ENCODE data around the gene TMEM121. TPM values are rescaled to one million over a fixed set of nuclear protein-coding genes. Genes with fewer than 3 reads are reported as not detected.

The TMEM121 gene
- polyA plus RNA-seq, 1 of the 3 experiments (the other 2 are of a cell fraction) = 9.1 TPM

DNA sequence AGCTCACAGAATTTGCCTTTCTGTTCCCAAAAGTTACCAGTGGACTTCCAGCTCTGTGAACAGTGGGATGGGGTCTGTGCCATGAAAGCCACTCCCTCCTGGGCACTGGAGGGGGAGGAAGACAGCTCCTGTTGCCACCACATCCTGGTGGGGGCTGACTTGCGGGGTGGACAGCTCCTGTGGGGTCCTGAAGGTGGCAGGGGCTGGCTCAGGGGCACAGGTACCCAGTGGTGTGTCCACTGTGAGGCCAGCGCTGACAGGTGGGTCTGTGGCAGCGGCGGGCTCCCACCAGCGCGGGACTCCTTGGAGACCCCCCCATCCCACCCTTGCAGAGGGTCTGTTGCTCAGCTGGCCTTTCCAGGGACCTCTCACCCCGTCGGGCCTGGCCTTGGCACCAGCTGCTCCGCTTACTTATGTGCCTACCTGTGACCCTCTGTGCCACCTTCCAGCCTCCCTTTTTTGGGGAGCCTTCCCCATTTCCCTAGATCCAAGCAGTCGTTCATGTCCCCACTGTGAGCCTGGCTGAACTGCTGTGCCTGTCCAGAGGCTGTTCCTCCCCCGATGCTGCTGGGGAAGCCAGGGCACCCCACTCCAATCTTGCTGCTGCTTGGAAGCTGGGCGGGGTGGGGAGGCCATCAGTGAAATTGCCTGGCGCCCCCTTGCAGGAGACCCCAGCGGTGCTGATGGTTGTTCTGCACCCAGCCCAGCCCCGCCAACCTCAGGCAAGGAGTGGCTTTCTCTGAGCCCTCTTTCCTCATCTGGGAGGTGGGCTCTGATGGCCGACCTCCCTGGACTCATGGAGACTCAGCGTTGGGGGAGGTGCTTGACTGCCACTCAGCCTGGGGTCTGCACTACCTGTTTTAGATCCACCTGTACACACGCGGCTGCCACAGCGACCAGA lies 33.2 kb upstream of the TMEM121 start:
- no peak overlapping the region for H3K9ac ChIP-seq
- no peaks in the 10 kb centered on the region for H3F3A ChIP-seq (replicated peaks; ENCODE audit: insufficient read depth)
- no peak overlapping the region for H3K4me2 ChIP-seq
- POLR2A ChIA-PET = no interaction called here
- TF ChIP-seq, protein P1, sequence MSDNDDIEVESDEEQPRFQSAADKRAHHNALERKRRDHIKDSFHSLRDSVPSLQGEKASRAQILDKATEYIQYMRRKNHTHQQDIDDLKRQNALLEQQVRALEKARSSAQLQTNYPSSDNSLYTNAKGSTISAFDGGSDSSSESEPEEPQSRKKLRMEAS (IDR thresholded peaks at IDR 0.05; ENCODE audit: low read depth) = no peak
- TF ChIP-seq, protein P2, sequence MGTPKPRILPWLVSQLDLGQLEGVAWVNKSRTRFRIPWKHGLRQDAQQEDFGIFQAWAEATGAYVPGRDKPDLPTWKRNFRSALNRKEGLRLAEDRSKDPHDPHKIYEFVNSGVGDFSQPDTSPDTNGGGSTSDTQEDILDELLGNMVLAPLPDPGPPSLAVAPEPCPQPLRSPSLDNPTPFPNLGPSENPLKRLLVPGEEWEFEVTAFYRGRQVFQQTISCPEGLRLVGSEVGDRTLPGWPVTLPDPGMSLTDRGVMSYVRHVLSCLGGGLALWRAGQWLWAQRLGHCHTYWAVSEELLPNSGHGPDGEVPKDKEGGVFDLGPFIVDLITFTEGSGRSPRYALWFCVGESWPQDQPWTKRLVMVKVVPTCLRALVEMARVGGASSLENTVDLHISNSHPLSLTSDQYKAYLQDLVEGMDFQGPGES (IDR thresholded peaks at IDR 0.05; ENCODE audit: low read depth, low read length) = no peak
- TF ChIP-seq FOSL2 (IDR thresholded peaks at IDR 0.05; ENCODE audit: borderline replicate concordance, low read depth) (no peak), NFIC (IDR thresholded peaks at IDR 0.05; ENCODE audit: borderline replicate concordance) (no peak), FOXJ3 (CRISPR knock-in tag; IDR thresholded peaks at IDR 0.05) (no peak), TEAD4 (IDR thresholded peaks at IDR 0.05; ENCODE audit: borderline replicate concordance, insufficient read depth) (no peak), RCOR1 (IDR thresholded peaks at IDR 0.05; ENCODE audit: low read length) (no peak), TCF12 (IDR thresholded peaks at IDR 0.05) (no peak), RXRA (IDR thresholded peaks at IDR 0.05; ENCODE audit: borderline replicate concordance, low read depth) (no peak), SIN3A (IDR thresholded peaks at IDR 0.05; ENCODE audit: borderline replicate concordance, low read depth, low read length) (no peak), GATA2 (CRISPR knock-in tag; IDR thresholded peaks at IDR 0.05) (no peak), RFX5 (IDR thresholded peaks at IDR 0.05; ENCODE audit: low read length) (no peak)
- TF ChIP-seq, protein P3, sequence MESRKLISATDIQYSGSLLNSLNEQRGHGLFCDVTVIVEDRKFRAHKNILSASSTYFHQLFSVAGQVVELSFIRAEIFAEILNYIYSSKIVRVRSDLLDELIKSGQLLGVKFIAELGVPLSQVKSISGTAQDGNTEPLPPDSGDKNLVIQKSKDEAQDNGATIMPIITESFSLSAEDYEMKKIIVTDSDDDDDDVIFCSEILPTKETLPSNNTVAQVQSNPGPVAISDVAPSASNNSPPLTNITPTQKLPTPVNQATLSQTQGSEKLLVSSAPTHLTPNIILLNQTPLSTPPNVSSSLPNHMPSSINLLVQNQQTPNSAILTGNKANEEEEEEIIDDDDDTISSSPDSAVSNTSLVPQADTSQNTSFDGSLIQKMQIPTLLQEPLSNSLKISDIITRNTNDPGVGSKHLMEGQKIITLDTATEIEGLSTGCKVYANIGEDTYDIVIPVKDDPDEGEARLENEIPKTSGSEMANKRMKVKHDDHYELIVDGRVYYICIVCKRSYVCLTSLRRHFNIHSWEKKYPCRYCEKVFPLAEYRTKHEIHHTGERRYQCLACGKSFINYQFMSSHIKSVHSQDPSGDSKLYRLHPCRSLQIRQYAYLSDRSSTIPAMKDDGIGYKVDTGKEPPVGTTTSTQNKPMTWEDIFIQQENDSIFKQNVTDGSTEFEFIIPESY (IDR thresholded peaks at IDR 0.05; ENCODE audit: borderline replicate concordance, low read depth) = no peak
- TF ChIP-seq, protein P4, sequence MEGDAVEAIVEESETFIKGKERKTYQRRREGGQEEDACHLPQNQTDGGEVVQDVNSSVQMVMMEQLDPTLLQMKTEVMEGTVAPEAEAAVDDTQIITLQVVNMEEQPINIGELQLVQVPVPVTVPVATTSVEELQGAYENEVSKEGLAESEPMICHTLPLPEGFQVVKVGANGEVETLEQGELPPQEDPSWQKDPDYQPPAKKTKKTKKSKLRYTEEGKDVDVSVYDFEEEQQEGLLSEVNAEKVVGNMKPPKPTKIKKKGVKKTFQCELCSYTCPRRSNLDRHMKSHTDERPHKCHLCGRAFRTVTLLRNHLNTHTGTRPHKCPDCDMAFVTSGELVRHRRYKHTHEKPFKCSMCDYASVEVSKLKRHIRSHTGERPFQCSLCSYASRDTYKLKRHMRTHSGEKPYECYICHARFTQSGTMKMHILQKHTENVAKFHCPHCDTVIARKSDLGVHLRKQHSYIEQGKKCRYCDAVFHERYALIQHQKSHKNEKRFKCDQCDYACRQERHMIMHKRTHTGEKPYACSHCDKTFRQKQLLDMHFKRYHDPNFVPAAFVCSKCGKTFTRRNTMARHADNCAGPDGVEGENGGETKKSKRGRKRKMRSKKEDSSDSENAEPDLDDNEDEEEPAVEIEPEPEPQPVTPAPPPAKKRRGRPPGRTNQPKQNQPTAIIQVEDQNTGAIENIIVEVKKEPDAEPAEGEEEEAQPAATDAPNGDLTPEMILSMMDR (IDR thresholded peaks at IDR 0.05) = no peak
- H2AFZ ChIP-seq (ENCODE audit: low read depth) = no peak overlapping the region
- no peaks in the 10 kb centered on the region for H3K9me2 ChIP-seq
- no peak for DNase-seq
- no peak overlapping the region for H3K27ac ChIP-seq (ENCODE audit: low read depth in 2 of 2, low read length in 1 of 2)
- no peaks in the 10 kb centered on the region for H3K36me3 ChIP-seq (replicated peaks in 1 of 2; ENCODE audit: control insufficient read depth in 1 of 2, insufficient read depth in 2 of 2, low read length in 1 of 2)
- no peaks in the 10 kb centered on the region for H3K9me3 ChIP-seq
- H3K79me2 ChIP-seq (ENCODE audit: insufficient read depth) = peaks cover 13% of the 10 kb centered on the region; the same call in 1 of the 2 replicates
- 85% methylated on average over 16 of the region's 20 CpGs for WGBS (ENCODE audit: low lambda C conversion rate)
- CTCF ChIA-PET = interaction anchor here (0.6 to 5.9 kb wide), 9 partner anchors 11 to 403 kb away, joined by 3 to 135 read pairs (median 5); partner anchors contain the start of gene TMEM121
- no peak overlapping the region for H3K4me3 ChIP-seq (ENCODE audit: low read depth in 2 of 2, low read length in 1 of 2)
- H3K4me1 ChIP-seq (ENCODE audit: control insufficient read depth in 1 of 2, insufficient read depth in 2 of 2, low read depth in 1 of 2, low read length in 1 of 2) = peaks cover 5 to 19% of the 10 kb centered on the region in 2 experiments; a peak in 2 of 4 replicates
- H3K27me3 ChIP-seq (ENCODE audit: insufficient read depth) = no peaks in the 10 kb centered on the region
- peaks cover 11% of the 10 kb centered on the region; the same call in 1 of the 2 replicates for H4K20me1 ChIP-seq (ENCODE audit: insufficient read depth)

All from SK-N-SH (cell line).